ENCODE results near the gene IL12RB1.
"Not testable (repeated sequence)": the region's sequence is repeated elsewhere in the genome, so short reads cannot be mapped to it uniquely, and the experiment has no call there.

IL12RB1 gene

GRCh38 chr19:18093439-18094161 lies 6.9 kb upstream of the IL12RB1 start:
- in situ Hi-C loops (cut with MboI; ENCODE audit: low pct_unique_long_range_greater_than_20kb, low sequenced_read_pairs) = no loop called here
- peak; percentile 64 for DNase-seq

- in situ Hi-C loops (cut with MboI; ENCODE audit: low pct_unique_long_range_greater_than_20kb, low sequenced_read_pairs) = no loop called here
- DNase-seq = peak; percentile 81
Observed at GRCh38 chr19:18091217-18091608, 4.5 kb upstream of the IL12RB1 start.

GRCh38 chr19:18090545-18091216 lies 3.9 kb upstream of the IL12RB1 start:
- DNase-seq = no peak
- in situ Hi-C loops (cut with MboI; ENCODE audit: low pct_unique_long_range_greater_than_20kb, low sequenced_read_pairs) = no loop called here

GRCh38 chr19:18089726-18090125 lies 3.0 kb upstream of the IL12RB1 start:
- in situ Hi-C loops (cut with MboI; ENCODE audit: low pct_unique_long_range_greater_than_20kb, low sequenced_read_pairs) = no loop called here
- DNase-seq = no peak

- in situ Hi-C loops (cut with MboI; ENCODE audit: low pct_unique_long_range_greater_than_20kb, low sequenced_read_pairs) = not testable (repeated sequence)
- DNase-seq = peak; percentile 75
Observed at GRCh38 chr19:18089096-18089541, 2.4 kb upstream of the IL12RB1 start.

GRCh38 chr19:18085702-18086457 lies 854 bp downstream of the IL12RB1 start:
- in situ Hi-C loops (cut with MboI; ENCODE audit: low pct_unique_long_range_greater_than_20kb, low sequenced_read_pairs) = no loop called here
- no peak for DNase-seq

GRCh38 chr19:18083929-18084684 lies 2.6 kb downstream of the IL12RB1 start:
- no peak for DNase-seq
- in situ Hi-C loops (cut with MboI; ENCODE audit: low pct_unique_long_range_greater_than_20kb, low sequenced_read_pairs) = no loop called here

- no peak for DNase-seq
- in situ Hi-C loops (cut with MboI; ENCODE audit: low pct_unique_long_range_greater_than_20kb, low sequenced_read_pairs) = no loop called here
Observed at GRCh38 chr19:18074192-18074591, 12.5 kb downstream of the IL12RB1 start.

GRCh38 chr19:18073197-18073596 lies 13.5 kb downstream of the IL12RB1 start:
- in situ Hi-C loops (cut with MboI; ENCODE audit: low pct_unique_long_range_greater_than_20kb, low sequenced_read_pairs) = no loop called here
- DNase-seq = no peak

GRCh38 chr19:18072335-18072734 lies 14.4 kb downstream of the IL12RB1 start:
- in situ Hi-C loops (cut with MboI; ENCODE audit: low pct_unique_long_range_greater_than_20kb, low sequenced_read_pairs) = no loop called here
- DNase-seq = no peak

- DNase-seq = no peak
- in situ Hi-C loops (cut with MboI; ENCODE audit: low pct_unique_long_range_greater_than_20kb, low sequenced_read_pairs) = no loop called here
Observed at GRCh38 chr19:18070181-18070580, 16.6 kb downstream of the IL12RB1 start.

GRCh38 chr19:18069383-18069782 lies 17.4 kb downstream of the IL12RB1 start:
- in situ Hi-C loops (cut with MboI; ENCODE audit: low pct_unique_long_range_greater_than_20kb, low sequenced_read_pairs) = no loop called here
- DNase-seq = no peak

GRCh38 chr19:18068395-18068794 lies 18.3 kb downstream of the IL12RB1 start:
- DNase-seq = no peak
- in situ Hi-C loops (cut with MboI; ENCODE audit: low pct_unique_long_range_greater_than_20kb, low sequenced_read_pairs) = no loop called here

GRCh38 chr19:18065173-18065495 lies 21.6 kb downstream of the IL12RB1 start:
- DNase-seq = no peak
- in situ Hi-C loops (cut with MboI; ENCODE audit: low pct_unique_long_range_greater_than_20kb, low sequenced_read_pairs) = no loop called here

- in situ Hi-C loops (cut with MboI; ENCODE audit: low pct_unique_long_range_greater_than_20kb, low sequenced_read_pairs) = no loop called here
- peak; percentile 42 for DNase-seq
Observed at GRCh38 chr19:18063463-18063862, 23.3 kb downstream of the IL12RB1 start.

- DNase-seq = no peak
- in situ Hi-C loops (cut with MboI; ENCODE audit: low pct_unique_long_range_greater_than_20kb, low sequenced_read_pairs) = no loop called here
Observed at GRCh38 chr19:18062028-18062427, 24.7 kb downstream of the IL12RB1 start.

- DNase-seq = no peak
- in situ Hi-C loops (cut with MboI; ENCODE audit: low pct_unique_long_range_greater_than_20kb, low sequenced_read_pairs) = no loop called here
Observed at GRCh38 chr19:18060472-18060871, 26.3 kb downstream of the IL12RB1 start.

- in situ Hi-C loops (cut with MboI; ENCODE audit: low pct_unique_long_range_greater_than_20kb, low sequenced_read_pairs) = no loop called here
- no peak for DNase-seq
Observed at GRCh38 chr19:18059902-18060301, 26.8 kb downstream of the IL12RB1 start.

- in situ Hi-C loops (cut with MboI; ENCODE audit: low pct_unique_long_range_greater_than_20kb, low sequenced_read_pairs) = no loop called here
- no peak for DNase-seq
Observed at GRCh38 chr19:18059297-18059696, 27.4 kb downstream of the IL12RB1 start.
